Vagina (tissue), 2 donors: ENCODE data around the gene PARD6B. TPM values are rescaled to one million over a fixed set of nuclear protein-coding genes. Genes with fewer than 3 reads are reported as not detected.
"Not testable (repeated sequence)": the region's sequence is repeated elsewhere in the genome, so short reads cannot be mapped to it uniquely, and the experiment has no call there.

Source experiments
- DNase-seq, 2 donors: peaks; one replicate each; pipeline ENCODE4 v3.0.0-alpha.2; 2017; ENCODE audit errors: extremely low spot score in 2 of 2
- H3K27ac ChIP-seq: fragments of 200-600 bp; sonication (generic); one replicate; pipeline ENCODE4 v1.5.1; 2019
- H3K27me3 ChIP-seq: fragments of 200-600 bp; sonication (generic); one replicate; pipeline ENCODE4 v1.5.1; 2019
- H3K36me3 ChIP-seq, 2 donors: fragments of 200-600 bp; sonication (generic); one replicate each; pipeline ENCODE4 v1.5.1; 2017 to 2019
- H3K4me1 ChIP-seq: fragments of 200-600 bp; sonication (generic); one replicate; pipeline ENCODE4 v1.5.1; 2019
- H3K4me3 ChIP-seq, 2 donors: fragments of 200-600 bp; sonication (generic); 1 replicate in 1 of 2; 2 replicates in 1 of 2; pipeline ENCODE4 v1.5.1; 2016 to 2019
- H3K9me3 ChIP-seq: fragments of 200-600 bp; sonication (generic); one replicate; pipeline ENCODE4 v1.5.1; 2019
- CTCF ChIP-seq, 3 experiments: fragments of 450-650 bp in 2 of 3; fragments of 200-600 bp in 1 of 3; sonication (generic) in 1 of 3; IDR thresholded peaks; one replicate each; pipeline ENCODE4 v1.5.1; 2017 to 2019; ENCODE audit warnings: antibody characterized with exemption in 3 of 3, mild to moderate bottlenecking in 2 of 3, moderate library complexity in 2 of 3
- POLR2A ChIP-seq, 2 donors: fragments of 450-650 bp; IDR thresholded peaks; one replicate each; pipeline ENCODE4 v1.6.1; 2017; ENCODE audit warnings: antibody characterized with exemption in 2 of 2, mild to moderate bottlenecking in 2 of 2, moderate library complexity in 2 of 2
- POLR2AphosphoS5 ChIP-seq, 2 donors: sonication (generic); formaldehyde crosslinking; IDR thresholded peaks; one replicate each; pipeline ENCODE4 v1.9.0; 2017; ENCODE audit warnings: antibody characterized with exemption in 2 of 2, mild to moderate bottlenecking in 2 of 2, low read depth in 1 of 2; ENCODE audit not compliant: insufficient read depth in 1 of 2
- intact Hi-C: fragments of 100-400 bp; cut with DNase I; formaldehyde crosslinking; loops from one replicate; pipeline ENCODE4 v1.15.1; 2023
- total RNA-seq: library from RNA; depleted of rRNA; stranded (reverse); fragments of >200 nt; gene quantifications from one replicate; pipeline ENCODE4 v1.2.3, GENCODE V29; 2016

Gene PARD6B
- total RNA-seq, 1 donor from 2014 or later, result 4.7 TPM

DNA sequence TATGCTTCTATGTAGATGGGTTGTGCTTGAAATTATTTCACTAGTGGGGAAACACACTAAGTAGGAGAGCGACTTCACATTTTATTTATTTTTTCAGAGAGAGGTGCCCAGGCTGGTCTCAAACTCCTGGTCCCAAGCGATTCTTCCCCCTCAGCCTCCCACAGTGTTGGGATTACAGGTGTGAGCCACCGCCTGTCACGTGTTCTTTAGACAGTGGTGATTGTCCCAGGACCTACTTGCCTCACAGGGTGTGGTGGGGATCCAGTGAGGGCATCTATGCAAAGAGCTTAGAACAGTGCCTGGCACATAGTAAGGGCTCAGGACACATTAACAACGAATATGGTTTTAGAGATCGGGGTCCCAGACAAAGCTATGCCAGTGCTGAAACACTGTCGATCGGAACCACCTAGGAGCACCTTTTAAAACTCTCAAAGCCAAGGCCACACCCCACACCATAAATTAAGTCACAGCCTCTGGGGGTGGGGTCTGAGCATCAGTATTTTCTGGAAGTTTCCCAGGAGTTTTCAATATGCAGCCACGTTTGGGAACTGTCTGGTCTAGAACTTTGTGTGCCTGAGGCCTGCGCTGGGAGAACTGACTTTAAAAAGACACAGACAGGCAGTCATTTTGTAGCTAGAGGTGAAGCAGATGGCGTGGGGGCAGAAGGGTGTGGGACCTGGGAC is 58.7 kb downstream of the PARD6B start:
- Histone ChIP-seq H3K27me3 (no peaks in the 10 kb centered on the region), H3K4me3 (no peak overlapping the region), H3K27ac (peak overlapping the region; percentile 89), H3K36me3 (no peaks in the 10 kb centered on the region), H3K4me1 (peaks cover 34% of the 10 kb centered on the region), H3K9me3 (no peaks in the 10 kb centered on the region)
- no peak for TF ChIP-seq POLR2AphosphoS5 (IDR thresholded peaks at IDR 0.05; ENCODE audit: insufficient read depth in 1 of 2, low read depth in 1 of 2)
- TF ChIP-seq POLR2A (IDR thresholded peaks at IDR 0.05), result no peak
- TF ChIP-seq CTCF (IDR thresholded peaks at IDR 0.05), result no peak
- DNase-seq, result no peak
- intact Hi-C loops, result loop anchor here (5.0 kb wide), 1 partner anchor 142 kb away; the partner anchor contains the start of gene ADNP

GRCh38 chr20:50790651-50791277 is 59.4 kb downstream of the PARD6B start:
- Histone ChIP-seq H3K4me3 (no peak overlapping the region), H3K4me1 (peaks cover 41% of the 10 kb centered on the region), H3K27ac (peak overlapping the region; percentile 89), H3K9me3 (no peaks in the 10 kb centered on the region), H3K36me3 (no peaks in the 10 kb centered on the region), H3K27me3 (no peaks in the 10 kb centered on the region)
- intact Hi-C loops, result loop anchor here (5.0 kb wide), 1 partner anchor 142 kb away; the partner anchor contains the start of gene ADNP
- TF ChIP-seq CTCF (IDR thresholded peaks at IDR 0.05) (peak; percentile 57 to 67 (median 61)), POLR2AphosphoS5 (IDR thresholded peaks at IDR 0.05; ENCODE audit: insufficient read depth in 1 of 2, low read depth in 1 of 2) (peak; percentile 82 to 86), POLR2A (IDR thresholded peaks at IDR 0.05) (no peak)
- DNase-seq, result peak in 1 of 2 donors; percentile 92

DNA sequence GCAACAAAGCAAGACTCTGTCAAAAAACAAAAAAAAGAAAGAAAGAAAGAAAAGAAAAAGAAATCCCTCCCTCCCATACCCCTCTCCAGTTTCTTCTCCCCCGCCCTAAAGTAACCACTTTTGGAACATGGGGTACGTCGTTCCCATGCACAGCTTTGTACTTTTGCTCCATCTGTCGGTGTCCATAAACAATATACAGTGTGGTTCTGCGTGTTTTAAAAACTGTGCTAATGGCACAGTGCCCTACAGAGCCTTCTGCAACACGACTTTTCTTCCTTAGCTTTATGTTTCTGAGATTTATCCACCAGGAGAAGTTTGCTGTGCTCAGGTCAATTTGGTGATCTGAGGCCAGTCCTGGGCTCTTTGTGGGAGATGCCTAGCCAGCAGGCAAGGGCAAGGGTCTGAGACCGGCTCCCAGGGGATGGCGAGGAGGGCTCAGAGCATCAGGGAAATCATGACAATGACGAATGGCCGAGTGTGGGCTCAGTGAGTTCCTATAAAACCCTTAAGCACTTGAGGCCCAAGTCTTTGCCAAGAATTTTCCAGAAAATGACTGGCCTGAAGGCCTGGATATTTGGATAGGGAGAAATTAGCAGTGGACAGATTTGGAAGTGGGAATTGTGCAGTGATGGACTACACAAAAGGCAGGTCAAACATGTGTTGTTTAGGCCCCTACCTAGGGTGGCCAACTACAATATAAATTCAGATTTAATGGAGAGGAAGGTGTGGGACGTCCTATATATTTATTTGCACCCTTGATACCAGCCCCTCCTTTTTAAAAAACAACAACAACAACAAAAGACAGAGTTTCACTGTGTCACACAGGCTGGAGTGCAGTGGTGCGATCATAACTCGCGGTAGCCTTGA is 61.6 kb downstream of the PARD6B start:
- Histone ChIP-seq H3K4me1 (peaks cover 43% of the 10 kb centered on the region), H3K27ac (peak overlapping the region; percentile 45), H3K9me3 (no peaks in the 10 kb centered on the region), H3K27me3 (no peaks in the 10 kb centered on the region), H3K36me3 (no peaks in the 10 kb centered on the region), H3K4me3 (no peak overlapping the region)
- intact Hi-C loops, result loop anchor here (5.0 kb wide), 1 partner anchor 139 kb away; the partner anchor contains the start of gene ADNP
- no peak for TF ChIP-seq CTCF (IDR thresholded peaks at IDR 0.05)
- TF ChIP-seq POLR2A (IDR thresholded peaks at IDR 0.05), result no peak
- TF ChIP-seq POLR2AphosphoS5 (IDR thresholded peaks at IDR 0.05; ENCODE audit: insufficient read depth in 1 of 2, low read depth in 1 of 2), result no peak
- no peak for DNase-seq

DNA sequence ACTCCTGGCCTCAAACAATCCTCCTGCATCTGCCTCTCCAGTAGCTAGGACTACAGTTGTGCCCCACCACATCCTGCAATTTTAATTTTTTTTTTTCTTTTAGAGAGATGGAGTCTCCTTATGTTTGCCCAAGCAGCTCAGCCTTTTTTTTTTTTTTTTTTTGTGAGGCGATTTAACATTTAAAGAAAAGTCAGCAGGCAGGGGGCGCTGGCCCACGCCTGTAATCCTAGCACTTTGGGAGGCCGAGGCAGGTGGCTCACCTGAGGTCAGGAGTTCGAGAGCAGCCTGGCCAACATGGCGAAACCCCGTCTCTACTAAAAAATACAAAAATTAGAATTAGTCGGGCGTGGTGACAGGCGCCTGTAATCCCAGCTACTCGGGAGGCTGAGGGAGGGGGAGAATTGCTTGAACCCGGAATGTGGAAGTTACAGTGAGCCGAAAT is 62.2 kb downstream of the PARD6B start:
- not testable (repeated sequence) for H3K27me3 ChIP-seq, H3K36me3 ChIP-seq, DNase-seq, H3K9me3 ChIP-seq, H3K4me3 ChIP-seq
- peaks cover 37% of the 10 kb centered on the region for H3K4me1 ChIP-seq
- intact Hi-C loops, result loop anchor here (5.0 kb wide), 1 partner anchor 139 kb away; the partner anchor contains the start of gene ADNP
- H3K27ac ChIP-seq, result peak overlapping the region; percentile 45

DNA sequence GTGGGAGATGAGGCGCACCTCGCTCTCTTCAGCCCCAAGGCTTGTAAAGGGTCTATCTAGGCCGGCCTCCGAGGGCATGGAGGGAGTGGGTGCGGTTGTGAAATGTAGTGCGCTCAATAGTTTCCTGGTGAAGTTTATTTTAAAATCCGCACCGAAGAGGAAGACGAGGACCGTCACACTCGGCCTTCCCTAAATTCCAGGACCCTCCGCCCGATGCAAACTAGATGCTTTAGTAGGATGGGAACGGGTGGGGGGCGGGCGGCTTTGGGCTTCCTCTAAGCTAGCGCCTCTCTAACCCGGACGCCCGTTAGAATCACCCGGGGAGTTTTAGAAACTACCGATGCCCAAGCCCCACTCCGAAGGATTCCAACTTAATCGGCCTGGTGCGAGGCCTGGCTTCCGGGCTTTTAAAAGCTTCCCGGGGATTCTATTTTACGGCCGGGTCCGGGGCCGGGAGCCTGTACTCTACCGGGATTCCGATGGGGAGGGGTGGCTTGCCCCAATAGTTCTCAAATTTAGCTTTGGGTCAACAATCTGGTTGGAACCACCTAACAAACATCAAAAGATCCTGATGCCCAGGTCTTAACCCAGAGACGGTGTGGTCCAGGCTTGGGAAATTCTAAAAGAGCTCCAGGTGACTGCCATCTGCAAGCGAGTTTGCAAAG is 62.9 kb downstream of the PARD6B start:
- peak overlapping the region; percentile 45 for H3K27ac ChIP-seq

More for the DNA sequence above, 62.9 kb downstream of the PARD6B start:
- TF ChIP-seq POLR2AphosphoS5 (IDR thresholded peaks at IDR 0.05; ENCODE audit: insufficient read depth in 1 of 2, low read depth in 1 of 2), result no peak
- TF ChIP-seq CTCF (IDR thresholded peaks at IDR 0.05), result peak in 1 of 3 experiments; percentile 50
- DNase-seq, result no peak
- peak overlapping the region; percentile 72 to 90 for H3K4me3 ChIP-seq
- no peaks in the 10 kb centered on the region for H3K36me3 ChIP-seq
- H3K9me3 ChIP-seq, result no peaks in the 10 kb centered on the region
- intact Hi-C loops, result loop anchor here (5.0 kb wide), 1 partner anchor 138 kb away; the partner anchor contains the start of gene ADNP
- H3K4me1 ChIP-seq, result peaks cover 35% of the 10 kb centered on the region
- H3K27me3 ChIP-seq, result no peaks in the 10 kb centered on the region
